ENCODE results near the gene PDE6G.
"Not testable (repeated sequence)": the region's sequence is repeated elsewhere in the genome, so short reads cannot be mapped to it uniquely, and the experiment has no call there.

PDE6G gene

GRCh38 chr17:81630274-81630673 lies 26.1 kb downstream of the PDE6G start:
- Histone ChIP-seq H3F3A (ENCODE audit: low read depth) (no peaks in the 10 kb centered on the region), H4K20me1 (ENCODE audit: insufficient read depth, low read length, poor library complexity, severe bottlenecking) (peaks cover 12% of the 10 kb centered on the region), H3K9me3 (ENCODE audit: insufficient read depth, low read depth, low read length) (no peaks in the 10 kb centered on the region), H2AFZ (ENCODE audit: low read length) (no peak overlapping the region), H3K79me2 (ENCODE audit: insufficient read depth, low read length) (peaks cover 47% of the 10 kb centered on the region), H3K4me2 (ENCODE audit: low read depth, low read length, poor library complexity, severe bottlenecking) (no peak overlapping the region), H3K36me3 (ENCODE audit: insufficient read depth, low read length) (peaks cover 25% of the 10 kb centered on the region; the same call in 1 of the 2 replicates), H3K9ac (ENCODE audit: low read depth, low read length, poor library complexity, severe bottlenecking) (no peak overlapping the region), H3K9me2 (replicated peaks; ENCODE audit: low read depth, low read length) (no peaks in the 10 kb centered on the region), H3K27me3 (ENCODE audit: insufficient read depth, low read length, poor library complexity, severe bottlenecking) (no peaks in the 10 kb centered on the region), H3K4me3 (ENCODE audit: low read length, poor library complexity, severe bottlenecking) (no peak overlapping the region), H3K4me1 (ENCODE audit: insufficient read depth, low read length, poor library complexity, severe bottlenecking) (peaks cover 6% of the 10 kb centered on the region)
- TF ChIP-seq CTCF (conservative IDR thresholded peaks at IDR 0.05; ENCODE audit: low read length) (no peak), EZH2phosphoT487 (IDR thresholded peaks at IDR 0.05; ENCODE audit: borderline replicate concordance) (no peak)

- H3K4me2 ChIP-seq (ENCODE audit: low read depth, low read length, poor library complexity, severe bottlenecking) = no peak overlapping the region
- no peak overlapping the region for H2AFZ ChIP-seq (ENCODE audit: low read length)
- no peak overlapping the region for H3K4me3 ChIP-seq (ENCODE audit: low read length, poor library complexity, severe bottlenecking)
- peaks cover 61% of the 10 kb centered on the region for H3K36me3 ChIP-seq (ENCODE audit: insufficient read depth, low read length)
- H3K9ac ChIP-seq (ENCODE audit: low read depth, low read length, poor library complexity, severe bottlenecking) = no peak overlapping the region
- H4K20me1 ChIP-seq (ENCODE audit: insufficient read depth, low read length, poor library complexity, severe bottlenecking) = peaks cover 6% of the 10 kb centered on the region
- H3K27me3 ChIP-seq (ENCODE audit: insufficient read depth, low read length, poor library complexity, severe bottlenecking) = no peaks in the 10 kb centered on the region
- TF ChIP-seq CTCF (conservative IDR thresholded peaks at IDR 0.05; ENCODE audit: low read length) = no peak
- no peak for TF ChIP-seq EZH2phosphoT487 (IDR thresholded peaks at IDR 0.05; ENCODE audit: borderline replicate concordance)
- H3F3A ChIP-seq (ENCODE audit: low read depth) = no peaks in the 10 kb centered on the region
- peaks cover 6% of the 10 kb centered on the region for H3K79me2 ChIP-seq (ENCODE audit: insufficient read depth, low read length)
- H3K9me2 ChIP-seq (replicated peaks; ENCODE audit: low read depth, low read length) = no peaks in the 10 kb centered on the region
- no peaks in the 10 kb centered on the region for H3K4me1 ChIP-seq (ENCODE audit: insufficient read depth, low read length, poor library complexity, severe bottlenecking)
- H3K9me3 ChIP-seq (ENCODE audit: insufficient read depth, low read depth, low read length) = no peaks in the 10 kb centered on the region
Measured at GRCh38 chr17:81621494-81622130, 34.7 kb downstream of the PDE6G start.

- not testable (repeated sequence) for H3K9me3 ChIP-seq (ENCODE audit: insufficient read depth, low read depth, low read length); H2AFZ ChIP-seq (ENCODE audit: low read length); H3K27me3 ChIP-seq (ENCODE audit: insufficient read depth, low read length, poor library complexity, severe bottlenecking); H3K4me1 ChIP-seq (ENCODE audit: insufficient read depth, low read length, poor library complexity, severe bottlenecking); H3K9ac ChIP-seq (ENCODE audit: low read depth, low read length, poor library complexity, severe bottlenecking); H3F3A ChIP-seq (ENCODE audit: low read depth); H3K4me2 ChIP-seq (ENCODE audit: low read depth, low read length, poor library complexity, severe bottlenecking); H3K9me2 ChIP-seq (replicated peaks; ENCODE audit: low read depth, low read length); H3K4me3 ChIP-seq (ENCODE audit: low read length, poor library complexity, severe bottlenecking)
- Histone ChIP-seq H3K79me2 (ENCODE audit: insufficient read depth, low read length) (peaks cover 31% of the 10 kb centered on the region), H4K20me1 (ENCODE audit: insufficient read depth, low read length, poor library complexity, severe bottlenecking) (peaks cover 12% of the 10 kb centered on the region), H3K36me3 (ENCODE audit: insufficient read depth, low read length) (peaks cover 47% of the 10 kb centered on the region)
Measured at GRCh38 chr17:81618307-81618706, 38.0 kb downstream of the PDE6G start.

- H3K79me2 ChIP-seq (ENCODE audit: insufficient read depth, low read length) = peaks cover 39% of the 10 kb centered on the region
Measured at GRCh38 chr17:81616877-81617276, 39.5 kb downstream of the PDE6G start.

More at GRCh38 chr17:81616877-81617276, 39.5 kb downstream of the PDE6G start:
- Histone ChIP-seq H3K27me3 (ENCODE audit: insufficient read depth, low read length, poor library complexity, severe bottlenecking) (no peaks in the 10 kb centered on the region), H3K9me3 (ENCODE audit: insufficient read depth, low read depth, low read length) (no peaks in the 10 kb centered on the region), H3K4me2 (ENCODE audit: low read depth, low read length, poor library complexity, severe bottlenecking) (no peak overlapping the region), H3K36me3 (ENCODE audit: insufficient read depth, low read length) (peaks cover 49% of the 10 kb centered on the region), H3F3A (ENCODE audit: low read depth) (no peaks in the 10 kb centered on the region), H3K9ac (ENCODE audit: low read depth, low read length, poor library complexity, severe bottlenecking) (no peak overlapping the region), H4K20me1 (ENCODE audit: insufficient read depth, low read length, poor library complexity, severe bottlenecking) (peaks cover 12% of the 10 kb centered on the region), H3K9me2 (replicated peaks; ENCODE audit: low read depth, low read length) (no peaks in the 10 kb centered on the region), H3K4me1 (ENCODE audit: insufficient read depth, low read length, poor library complexity, severe bottlenecking) (no peaks in the 10 kb centered on the region), H2AFZ (ENCODE audit: low read length) (no peak overlapping the region), H3K4me3 (ENCODE audit: low read length, poor library complexity, severe bottlenecking) (no peak overlapping the region)
- TF ChIP-seq CTCF (conservative IDR thresholded peaks at IDR 0.05; ENCODE audit: low read length) (no peak), EZH2phosphoT487 (IDR thresholded peaks at IDR 0.05; ENCODE audit: borderline replicate concordance) (no peak)
